ENCODE results near the gene GALNS. TPM values are rescaled to one million over a fixed set of nuclear protein-coding genes. Genes with fewer than 3 reads are reported as not detected.

The GALNS gene
- polyA plus RNA-seq, 6 donors from 2014 or later = 6.1 to 21.4 (median 9.5) TPM

GRCh38 chr16:88866151-88866920, 9.6 kb upstream of the GALNS start, which contains the start of gene PABPN1L:
Gene PABPN1L (minus strand): TSS chr16:88866660. CDS start chr16:88866606, 54 bp downstream.
- H3K4me1 Mint-ChIP-seq = peaks cover 9 to 11% (median 9%) of the 10 kb centered on the region in 3 donors
- DNase-seq = no peak
- no peaks in the 10 kb centered on the region for H3K36me3 Mint-ChIP-seq
- H3K9me3 Mint-ChIP-seq = no peaks in the 10 kb centered on the region
- H3K4me3 Mint-ChIP-seq = peak within 1 kb of the TSS in 1 of 8 donors; percentile 75
- peaks cover 0 to 25% (median 8%) of the 10 kb centered on the region in 3 donors for H3K27me3 Mint-ChIP-seq
- H3K27ac Mint-ChIP-seq = peak within 1 kb of the TSS in 2 of 6 donors; percentile 20 to 47
- ATAC-seq (ENCODE audit: low read depth in 2 of 2) = no peak

- ATAC-seq (ENCODE audit: low read depth in 2 of 2) = no peak
- H3K27me3 Mint-ChIP-seq = peaks cover 0 to 20% (median 3%) of the 10 kb centered on the region in 3 donors
Observed at GRCh38 chr16:88865742-88866141, 9.0 kb upstream of the GALNS start.

GRCh38 chr16:88865310-88865709, 8.6 kb upstream of the GALNS start:
- ATAC-seq (ENCODE audit: low read depth in 2 of 2) (no peak), DNase-seq (no peak)
- Mint-ChIP-seq H3K36me3 (no peaks in the 10 kb centered on the region), H3K27ac (no peak overlapping the region), H3K4me1 (peaks cover 0 to under 1% (median under 1%) of the 10 kb centered on the region in 3 donors), H3K9me3 (no peaks in the 10 kb centered on the region), H3K27me3 (peaks cover 0 to 16% (median 0%) of the 10 kb centered on the region in 3 donors), H3K4me3 (no peak overlapping the region)

More at GRCh38 chr16:88865742-88866141, 9.0 kb upstream of the GALNS start:
- Mint-ChIP-seq H3K4me3 (no peak overlapping the region), H3K36me3 (no peaks in the 10 kb centered on the region), H3K4me1 (peaks cover 3 to 5% (median 5%) of the 10 kb centered on the region in 3 donors), H3K9me3 (no peaks in the 10 kb centered on the region), H3K27ac (no peak overlapping the region)
- no peak for DNase-seq

GRCh38 chr16:88864521-88864920, 7.8 kb upstream of the GALNS start:
- Mint-ChIP-seq H3K27ac (no peak overlapping the region), H3K9me3 (no peaks in the 10 kb centered on the region), H3K4me3 (no peak overlapping the region), H3K27me3 (peaks cover 0 to 9% (median 0%) of the 10 kb centered on the region in 3 donors), H3K36me3 (no peaks in the 10 kb centered on the region), H3K4me1 (no peaks in the 10 kb centered on the region)
- DNase-seq = no peak
- no peak for ATAC-seq (ENCODE audit: low read depth in 2 of 2)

- DNase-seq (no peak), ATAC-seq (ENCODE audit: low read depth in 2 of 2) (no peak)
- H3K36me3 Mint-ChIP-seq = no peaks in the 10 kb centered on the region
- no peaks in the 10 kb centered on the region for H3K4me1 Mint-ChIP-seq
- peaks cover 0 to 5% (median 0%) of the 10 kb centered on the region in 3 donors for H3K27me3 Mint-ChIP-seq
- no peak overlapping the region for H3K4me3 Mint-ChIP-seq
- H3K27ac Mint-ChIP-seq = no peak overlapping the region
- no peaks in the 10 kb centered on the region for H3K9me3 Mint-ChIP-seq
Observed at GRCh38 chr16:88864099-88864498, 7.4 kb upstream of the GALNS start.

GRCh38 chr16:88863426-88863825, 6.7 kb upstream of the GALNS start:
- Mint-ChIP-seq H3K27ac (no peak overlapping the region), H3K4me1 (peaks cover 2 to 4% (median 4%) of the 10 kb centered on the region in 3 donors), H3K36me3 (no peaks in the 10 kb centered on the region), H3K4me3 (no peak overlapping the region), H3K27me3 (peaks cover 0 to 3% (median 0%) of the 10 kb centered on the region in 3 donors), H3K9me3 (no peaks in the 10 kb centered on the region)
- ATAC-seq (ENCODE audit: low read depth in 2 of 2) (no peak), DNase-seq (no peak)

GRCh38 chr16:88862968-88863367, 6.2 kb upstream of the GALNS start:
- Mint-ChIP-seq H3K4me1 (peaks cover 7 to 9% (median 8%) of the 10 kb centered on the region in 3 donors), H3K27ac (no peak overlapping the region), H3K27me3 (no peaks in the 10 kb centered on the region), H3K9me3 (no peaks in the 10 kb centered on the region), H3K4me3 (no peak overlapping the region), H3K36me3 (no peaks in the 10 kb centered on the region)
- no peak for ATAC-seq (ENCODE audit: low read depth in 2 of 2)
- no peak for DNase-seq

- ATAC-seq (ENCODE audit: low read depth in 2 of 2) (no peak), DNase-seq (no peak)
- H3K4me1 Mint-ChIP-seq = peaks cover 12 to 15% (median 14%) of the 10 kb centered on the region in 3 donors
- no peaks in the 10 kb centered on the region for H3K27me3 Mint-ChIP-seq
- H3K27ac Mint-ChIP-seq = no peak overlapping the region
- no peaks in the 10 kb centered on the region for H3K36me3 Mint-ChIP-seq
- no peaks in the 10 kb centered on the region for H3K9me3 Mint-ChIP-seq
- H3K4me3 Mint-ChIP-seq = peak overlapping the region in 1 of 8 donors; percentile 70
Observed at GRCh38 chr16:88861359-88861758, 4.6 kb upstream of the GALNS start.

GRCh38 chr16:88859381-88860091, 2.8 kb upstream of the GALNS start:
- Mint-ChIP-seq H3K27me3 (no peaks in the 10 kb centered on the region), H3K4me3 (peak overlapping the region in 3 of 8 donors; percentile 54 to 76 (median 61)), H3K27ac (no peak overlapping the region), H3K9me3 (no peaks in the 10 kb centered on the region), H3K36me3 (no peaks in the 10 kb centered on the region), H3K4me1 (peaks cover 20 to 30% (median 25%) of the 10 kb centered on the region in 3 donors)
- DNase-seq (no peak), ATAC-seq (ENCODE audit: low read depth in 2 of 2) (no peak)

- peak; percentile 49 to 53 for ATAC-seq (ENCODE audit: low read depth in 2 of 2)
- Mint-ChIP-seq H3K9me3 (no peaks in the 10 kb centered on the region), H3K4me3 (peak overlapping the region; percentile 95 to 100 (median 97))
Observed at GRCh38 chr16:88857728-88858339, 1.1 kb upstream of the GALNS start.

GRCh38 chr16:88856122-88856827, 472 bp downstream of the GALNS start:
- DNase-seq (peak; percentile 19), ATAC-seq (ENCODE audit: low read depth in 2 of 2) (peak; percentile 19 to 35)
- H3K4me3 Mint-ChIP-seq = peak overlapping the region; percentile 91 to 100 (median 96)
- peaks cover 20 to 40% (median 37%) of the 10 kb centered on the region in 3 donors for H3K4me1 Mint-ChIP-seq
- no peaks in the 10 kb centered on the region for H3K36me3 Mint-ChIP-seq
- H3K27me3 Mint-ChIP-seq = no peaks in the 10 kb centered on the region
- H3K9me3 Mint-ChIP-seq = no peaks in the 10 kb centered on the region
- peak overlapping the region in 5 of 6 donors; percentile 36 to 95 (median 93) for H3K27ac Mint-ChIP-seq

More at GRCh38 chr16:88857728-88858339, 1.1 kb upstream of the GALNS start:
- Mint-ChIP-seq H3K4me1 (peaks cover 20 to 33% (median 27%) of the 10 kb centered on the region in 3 donors), H3K27me3 (no peaks in the 10 kb centered on the region), H3K27ac (peak overlapping the region; percentile 91 to 99 (median 96)), H3K36me3 (no peaks in the 10 kb centered on the region)
- DNase-seq = peak; percentile 64

GRCh38 chr16:88855736-88856121, 1.0 kb downstream of the GALNS start:
- Mint-ChIP-seq H3K4me3 (peak overlapping the region; percentile 61 to 95 (median 88)), H3K36me3 (no peaks in the 10 kb centered on the region), H3K27ac (peak overlapping the region; percentile 36 to 95 (median 76)), H3K9me3 (no peaks in the 10 kb centered on the region), H3K4me1 (peaks cover 20 to 40% (median 37%) of the 10 kb centered on the region in 3 donors), H3K27me3 (no peaks in the 10 kb centered on the region)
- no peak for DNase-seq
- ATAC-seq (ENCODE audit: low read depth in 2 of 2) = no peak

- DNase-seq = no peak
Observed at GRCh38 chr16:88855176-88855575, 1.6 kb downstream of the GALNS start.

More at GRCh38 chr16:88855176-88855575, 1.6 kb downstream of the GALNS start:
- Mint-ChIP-seq H3K27ac (peak overlapping the region; percentile 82 to 98 (median 90)), H3K4me3 (peak overlapping the region; percentile 71 to 95 (median 85)), H3K36me3 (no peaks in the 10 kb centered on the region), H3K27me3 (no peaks in the 10 kb centered on the region), H3K4me1 (peaks cover 20 to 40% (median 37%) of the 10 kb centered on the region in 3 donors), H3K9me3 (no peaks in the 10 kb centered on the region)
- ATAC-seq (ENCODE audit: low read depth in 2 of 2) = no peak

All from naive B cell (primary cell).